ENCODE results near the gene BPI. TPM values are rescaled to one million over a fixed set of nuclear protein-coding genes. Genes with fewer than 3 reads are reported as not detected.

BPI gene
- polyA plus RNA-seq, 1 donor (not counting 4 experiments of a cell fraction or from before 2014, with no cell fraction given), result not detected

DNA sequence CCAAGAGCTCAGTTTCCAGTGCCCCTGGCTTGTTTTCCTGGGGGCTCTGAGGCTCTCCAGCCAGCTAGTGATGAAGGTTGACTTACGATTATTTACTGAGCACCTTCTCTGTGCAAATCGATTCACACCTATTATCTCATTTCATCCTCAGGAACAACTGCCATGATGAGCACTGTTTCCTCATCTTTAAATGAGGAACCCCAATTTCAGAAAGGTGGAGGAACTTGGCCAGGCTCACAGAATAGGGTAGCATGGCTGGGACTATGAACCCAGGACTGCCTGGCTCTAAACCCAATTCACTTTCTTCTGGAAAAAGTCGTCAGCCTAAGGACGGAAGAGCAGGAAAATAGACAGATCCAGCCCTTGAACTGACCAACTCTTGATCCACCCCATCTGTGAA is 3.5 kb upstream of the BPI start:
- no peak overlapping the region for H3K27ac ChIP-seq (ENCODE audit: control insufficient read depth, insufficient read depth, low read length)
- dilution Hi-C loops (cut with MboI; ENCODE audit: extremely low pct_ligation_motif_present, low sequenced_read_pairs), result no loop called here

DNA sequence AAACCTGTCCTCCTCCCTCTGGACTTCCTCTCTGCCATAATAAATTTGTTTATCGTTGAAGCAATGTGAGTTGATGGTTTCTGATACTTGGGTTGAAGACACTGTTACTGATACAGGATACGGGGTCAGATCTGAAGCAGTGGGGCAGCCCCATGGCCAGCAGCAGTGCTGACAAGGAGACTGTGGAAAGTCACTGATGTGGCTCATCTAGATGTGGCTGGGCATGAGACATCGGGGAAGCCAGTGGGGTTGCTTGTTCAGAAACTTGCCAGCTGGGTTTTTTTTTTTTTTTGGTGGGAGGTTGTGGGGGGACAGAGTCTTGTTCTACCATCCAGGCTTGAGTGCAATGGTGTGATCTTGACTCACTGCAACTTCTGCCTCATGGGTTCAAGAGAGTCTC is 2.6 kb upstream of the BPI start:
- Histone ChIP-seq H3K9me3 (ENCODE audit: control insufficient read depth, low read depth, low read length) (no peaks in the 10 kb centered on the region), H3K4me3 (ENCODE audit: control insufficient read depth in 2 of 3, extremely low read depth in 1 of 3, insufficient read depth in 2 of 3, low read depth in 1 of 3, low read length in 3 of 3) (no peak overlapping the region), H3K36me3 (ENCODE audit: control insufficient read depth in 2 of 2, extremely low read depth in 1 of 2, insufficient read depth in 2 of 2, low read length in 2 of 2) (no peaks in the 10 kb centered on the region), H3K4me1 (ENCODE audit: control insufficient read depth, extremely low read depth, insufficient read depth, low read length) (peaks cover 11% of the 10 kb centered on the region), H3K9me1 (ENCODE audit: control insufficient read depth, extremely low read depth, insufficient read depth, low read length) (no peaks in the 10 kb centered on the region), H4K20me1 (ENCODE audit: control insufficient read depth, extremely low read depth, insufficient read depth, low read length) (no peaks in the 10 kb centered on the region), H3K27me3 (ENCODE audit: control insufficient read depth, extremely low read depth, insufficient read depth, low read length) (peaks cover 15% of the 10 kb centered on the region), H3K79me2 (ENCODE audit: control insufficient read depth, insufficient read depth, low read length) (no peaks in the 10 kb centered on the region), H3K9ac (ENCODE audit: control insufficient read depth, extremely low read depth, insufficient read depth, low read length) (no peak overlapping the region), H3K27ac (ENCODE audit: control insufficient read depth, insufficient read depth, low read length) (no peak overlapping the region), H2AFZ (ENCODE audit: control insufficient read depth, low read length) (no peak overlapping the region), H3K4me2 (ENCODE audit: control insufficient read depth, extremely low read depth, insufficient read depth, low read depth, low read length) (no peak overlapping the region)
- no peak for FAIRE-seq
- no peak for DNase-seq (ENCODE audit: low read depth, low spot score)
- dilution Hi-C loops (cut with MboI; ENCODE audit: extremely low pct_ligation_motif_present, low sequenced_read_pairs), result no loop called here
- no peak for TF ChIP-seq EZH2 (IDR thresholded peaks at IDR 0.05; ENCODE audit: low read length)
- TF ChIP-seq, protein P1, sequence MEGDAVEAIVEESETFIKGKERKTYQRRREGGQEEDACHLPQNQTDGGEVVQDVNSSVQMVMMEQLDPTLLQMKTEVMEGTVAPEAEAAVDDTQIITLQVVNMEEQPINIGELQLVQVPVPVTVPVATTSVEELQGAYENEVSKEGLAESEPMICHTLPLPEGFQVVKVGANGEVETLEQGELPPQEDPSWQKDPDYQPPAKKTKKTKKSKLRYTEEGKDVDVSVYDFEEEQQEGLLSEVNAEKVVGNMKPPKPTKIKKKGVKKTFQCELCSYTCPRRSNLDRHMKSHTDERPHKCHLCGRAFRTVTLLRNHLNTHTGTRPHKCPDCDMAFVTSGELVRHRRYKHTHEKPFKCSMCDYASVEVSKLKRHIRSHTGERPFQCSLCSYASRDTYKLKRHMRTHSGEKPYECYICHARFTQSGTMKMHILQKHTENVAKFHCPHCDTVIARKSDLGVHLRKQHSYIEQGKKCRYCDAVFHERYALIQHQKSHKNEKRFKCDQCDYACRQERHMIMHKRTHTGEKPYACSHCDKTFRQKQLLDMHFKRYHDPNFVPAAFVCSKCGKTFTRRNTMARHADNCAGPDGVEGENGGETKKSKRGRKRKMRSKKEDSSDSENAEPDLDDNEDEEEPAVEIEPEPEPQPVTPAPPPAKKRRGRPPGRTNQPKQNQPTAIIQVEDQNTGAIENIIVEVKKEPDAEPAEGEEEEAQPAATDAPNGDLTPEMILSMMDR (optimal IDR thresholded peaks at IDR 0.05 in 1 of 3, IDR thresholded peaks at IDR 0.05 in 1 of 3, conservative IDR thresholded peaks at IDR 0.05 in 1 of 3; ENCODE audit: extremely low read depth in 1 of 3, insufficient read depth in 2 of 3, low read length in 3 of 3), result no peak

More for the DNA sequence above, 3.5 kb upstream of the BPI start:
- Histone ChIP-seq H3K4me1 (ENCODE audit: control insufficient read depth, extremely low read depth, insufficient read depth, low read length) (peaks cover 11% of the 10 kb centered on the region), H3K4me3 (ENCODE audit: control insufficient read depth in 2 of 3, extremely low read depth in 1 of 3, insufficient read depth in 2 of 3, low read depth in 1 of 3, low read length in 3 of 3) (no peak overlapping the region), H3K9me3 (ENCODE audit: control insufficient read depth, low read depth, low read length) (no peaks in the 10 kb centered on the region), H4K20me1 (ENCODE audit: control insufficient read depth, extremely low read depth, insufficient read depth, low read length) (no peaks in the 10 kb centered on the region), H3K9ac (ENCODE audit: control insufficient read depth, extremely low read depth, insufficient read depth, low read length) (no peak overlapping the region), H3K36me3 (ENCODE audit: control insufficient read depth in 2 of 2, extremely low read depth in 1 of 2, insufficient read depth in 2 of 2, low read length in 2 of 2) (no peaks in the 10 kb centered on the region), H3K9me1 (ENCODE audit: control insufficient read depth, extremely low read depth, insufficient read depth, low read length) (no peaks in the 10 kb centered on the region), H3K79me2 (ENCODE audit: control insufficient read depth, insufficient read depth, low read length) (no peaks in the 10 kb centered on the region), H3K27me3 (ENCODE audit: control insufficient read depth, extremely low read depth, insufficient read depth, low read length) (peaks cover 15% of the 10 kb centered on the region), H3K4me2 (ENCODE audit: control insufficient read depth, extremely low read depth, insufficient read depth, low read depth, low read length) (no peak overlapping the region), H2AFZ (ENCODE audit: control insufficient read depth, low read length) (no peak overlapping the region)
- TF ChIP-seq EZH2 (IDR thresholded peaks at IDR 0.05; ENCODE audit: low read length), result no peak
- TF ChIP-seq, protein P1 (optimal IDR thresholded peaks at IDR 0.05 in 1 of 3, IDR thresholded peaks at IDR 0.05 in 1 of 3, conservative IDR thresholded peaks at IDR 0.05 in 1 of 3; ENCODE audit: extremely low read depth in 1 of 3, insufficient read depth in 2 of 3, low read length in 3 of 3), result no peak
- no peak for DNase-seq (ENCODE audit: low read depth, low spot score)
- FAIRE-seq, result no peak

Measured in keratinocyte (primary cell).